ENCODE data around the gene TLR6. TPM values are rescaled to one million over a fixed set of nuclear protein-coding genes. Genes with fewer than 3 reads are reported as not detected.

The TLR6 gene
- polyA plus RNA-seq, 3 donors from 2014 or later, result 1.9 to 4.8 (median 3.9) TPM

DNA sequence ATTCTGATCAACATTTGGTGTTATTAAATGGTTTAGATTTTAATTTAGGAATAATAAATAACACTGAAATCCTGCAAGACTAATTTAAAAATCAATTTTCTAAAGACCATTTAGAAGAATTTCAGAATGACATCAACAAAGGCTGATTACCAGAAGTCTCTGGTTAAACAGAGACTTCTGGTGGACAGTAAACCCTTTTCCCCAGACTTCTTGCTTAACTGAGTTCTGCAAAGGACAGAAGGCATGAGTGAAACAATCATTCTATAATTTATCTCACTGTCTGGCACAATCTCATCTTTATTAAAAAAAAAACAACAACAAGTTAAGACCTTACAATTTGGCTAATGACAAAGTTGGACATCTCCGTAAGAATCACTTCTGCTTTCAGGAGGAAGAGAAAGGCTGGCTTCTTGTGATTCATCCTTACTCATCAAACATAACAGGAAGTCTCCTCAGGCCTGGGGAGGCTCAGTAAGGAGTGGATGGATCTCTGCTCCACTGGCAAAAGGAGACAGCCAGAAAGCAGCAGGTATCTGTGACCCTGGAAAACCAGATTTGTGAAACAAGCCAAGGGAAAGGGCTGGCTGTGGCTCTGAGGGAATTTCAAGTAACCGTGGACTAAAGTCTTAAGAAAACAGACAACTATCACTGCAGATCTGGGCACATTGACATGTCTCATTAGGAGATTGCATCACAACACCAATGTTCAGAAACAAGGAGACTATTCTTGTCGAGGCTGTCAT lies 908 bp upstream of the TLR6 start:
- Mint-ChIP-seq H3K4me3 (no peak overlapping the region), H3K9me3 (no peaks in the 10 kb centered on the region), H3K27ac (peak overlapping the region in 2 of 6 donors; percentile 4 to 47), H3K27me3 (ENCODE audit: low read depth in 3 of 3) (peaks cover 0 to 15% (median 1%) of the 10 kb centered on the region in 3 donors), H3K36me3 (no peaks in the 10 kb centered on the region), H3K4me1 (peaks cover 13 to 24% of the 10 kb centered on the region in 2 donors)
- no peak for DNase-seq

DNA sequence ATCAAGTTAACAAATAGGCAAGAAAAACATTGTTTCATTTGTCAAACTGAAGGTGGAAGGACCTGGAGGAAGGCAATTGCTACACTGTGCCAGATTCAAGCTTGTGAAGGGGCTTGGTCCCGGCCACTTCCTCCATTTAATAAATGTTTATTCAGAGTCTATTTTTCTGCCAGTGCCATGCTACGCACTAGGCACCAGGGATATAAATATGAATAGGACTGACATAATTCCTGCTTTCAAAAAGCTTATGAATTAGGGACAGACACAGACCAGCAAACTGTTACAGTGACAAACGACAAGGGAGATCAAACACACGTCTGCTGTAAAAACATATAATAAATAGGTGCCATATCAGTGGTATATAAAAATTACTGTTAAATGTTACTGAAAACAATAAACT lies 571 bp downstream of the TLR6 start:
- Mint-ChIP-seq H3K36me3 (peaks cover 0 to 7% (median 0%) of the 10 kb centered on the region in 3 donors), H3K9me3 (peaks cover 0 to 1% (median 0%) of the 10 kb centered on the region in 6 donors), H3K4me3 (peak overlapping the region; percentile 83 to 91 (median 86)), H3K27ac (peak overlapping the region; percentile 53 to 83 (median 68)), H3K27me3 (ENCODE audit: low read depth in 3 of 3) (peaks cover 0 to 6% (median 0%) of the 10 kb centered on the region in 3 donors), H3K4me1 (peaks cover 13 to 24% of the 10 kb centered on the region in 2 donors)
- DNase-seq, result peak in 1 of 3 donors; percentile 18

DNA sequence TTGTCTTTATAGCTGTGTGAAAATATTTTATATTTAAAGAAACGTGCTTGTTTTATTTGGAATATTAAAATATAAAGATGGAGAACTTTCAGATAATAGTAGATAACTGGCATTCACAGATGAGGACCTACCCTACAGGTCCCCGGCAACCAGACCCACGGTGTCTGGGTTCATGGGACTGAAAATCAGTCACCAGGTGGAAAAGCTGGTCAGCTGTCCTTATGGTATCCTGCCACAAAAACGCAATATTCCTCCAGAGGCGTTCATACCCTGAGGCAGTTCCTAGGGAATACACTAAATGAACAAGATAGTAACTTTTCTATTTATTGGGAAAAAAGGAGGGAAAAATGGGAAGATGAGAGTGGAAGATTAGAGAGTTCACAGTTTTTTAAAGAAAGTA lies 1.2 kb downstream of the TLR6 start:
- H3K27me3 Mint-ChIP-seq (ENCODE audit: low read depth in 3 of 3), result peaks cover 0 to 3% (median 0%) of the 10 kb centered on the region in 3 donors
- peak overlapping the region in 5 of 6 donors; percentile 18 to 83 (median 68) for H3K27ac Mint-ChIP-seq
- H3K9me3 Mint-ChIP-seq, result peaks cover 0 to 1% (median 0%) of the 10 kb centered on the region in 6 donors
- H3K4me1 Mint-ChIP-seq, result peaks cover 13 to 24% of the 10 kb centered on the region in 2 donors
- DNase-seq, result no peak
- peaks cover 0 to 7% (median under 1%) of the 10 kb centered on the region in 3 donors for H3K36me3 Mint-ChIP-seq
- H3K4me3 Mint-ChIP-seq, result peak overlapping the region; percentile 83 to 91 (median 86)

DNA sequence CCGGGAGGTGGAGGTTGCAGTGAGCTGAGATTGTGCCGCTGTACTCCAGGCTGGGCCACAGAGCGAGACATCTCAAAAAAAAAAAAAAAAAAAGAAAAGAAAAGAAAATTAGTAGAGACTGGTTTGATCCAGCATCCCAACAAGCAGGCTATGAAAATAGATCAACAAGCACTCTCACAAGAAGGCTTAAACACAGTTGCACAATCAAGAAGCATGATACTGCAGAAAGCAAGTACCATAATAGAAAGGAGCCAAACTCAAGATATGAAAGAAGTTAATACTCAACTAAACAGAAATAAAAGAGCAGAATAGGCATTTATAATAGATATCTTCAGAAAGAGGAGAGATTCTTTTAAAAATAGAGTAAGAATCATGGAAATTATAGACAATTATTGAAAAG lies 10.6 kb downstream of the TLR6 start:
- Mint-ChIP-seq H3K27me3 (ENCODE audit: low read depth in 3 of 3) (peaks cover 0 to 4% (median 4%) of the 10 kb centered on the region in 3 donors), H3K36me3 (peaks cover 0 to 43% (median 28%) of the 10 kb centered on the region in 3 donors), H3K27ac (peak overlapping the region in 2 of 6 donors; percentile 43 to 54), H3K9me3 (peaks cover 0 to 12% (median 7%) of the 10 kb centered on the region in 6 donors), H3K4me1 (peaks cover 0 to 21% of the 10 kb centered on the region in 2 donors), H3K4me3 (no peak overlapping the region)
- no peak for DNase-seq

DNA sequence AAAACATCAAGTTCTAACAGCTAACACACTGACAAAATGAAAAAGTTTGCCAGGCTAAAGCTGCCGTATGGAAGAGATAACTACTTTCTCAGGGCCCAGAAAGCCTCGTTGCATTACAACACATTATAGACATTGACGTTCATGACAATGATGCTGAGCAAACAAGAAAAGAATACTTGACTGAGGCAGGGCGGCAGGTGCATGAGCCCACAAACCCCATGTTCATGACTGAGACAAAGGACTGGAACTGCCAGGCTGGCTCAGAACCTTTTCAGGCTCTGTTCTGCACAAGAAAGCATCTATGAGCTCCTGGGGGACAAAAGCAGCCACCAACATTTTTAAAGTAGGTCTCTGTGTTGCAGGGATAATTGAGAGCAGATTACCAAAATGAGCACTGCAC lies 13.6 kb downstream of the TLR6 start:
- no peak overlapping the region for H3K4me3 Mint-ChIP-seq
- no peak overlapping the region for H3K27ac Mint-ChIP-seq
- H3K27me3 Mint-ChIP-seq (ENCODE audit: low read depth in 3 of 3), result peaks cover 0 to 7% (median 5%) of the 10 kb centered on the region in 3 donors
- no peak for DNase-seq
- H3K36me3 Mint-ChIP-seq, result peaks cover 0 to 28% (median 10%) of the 10 kb centered on the region in 3 donors
- H3K9me3 Mint-ChIP-seq, result no peaks in the 10 kb centered on the region
- H3K4me1 Mint-ChIP-seq, result peaks cover 1 to 22% of the 10 kb centered on the region in 2 donors

DNA sequence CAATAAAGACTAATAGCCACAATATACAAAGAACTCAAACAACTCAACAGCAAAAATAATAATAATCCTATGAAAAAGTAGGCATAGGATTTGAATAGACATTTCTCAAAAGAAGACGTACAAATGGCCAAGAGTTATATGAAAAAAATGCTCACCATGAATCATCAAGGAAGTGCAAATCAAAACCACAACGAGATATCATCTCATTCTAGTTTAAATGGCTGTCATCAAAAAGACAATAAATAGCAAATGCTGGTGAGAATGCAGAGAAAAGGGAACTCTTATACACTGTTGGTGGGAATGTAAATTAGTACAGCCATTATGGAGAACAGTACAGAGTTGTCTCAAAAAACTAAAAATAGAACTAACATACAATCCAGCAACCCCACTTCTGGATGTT lies 18.8 kb downstream of the TLR6 start:
- H3K9me3 Mint-ChIP-seq, result peaks cover 3 to 14% (median 7%) of the 10 kb centered on the region in 6 donors
- peaks cover 2 to 5% (median 2%) of the 10 kb centered on the region in 3 donors for H3K27me3 Mint-ChIP-seq (ENCODE audit: low read depth in 3 of 3)
- peak overlapping the region in 3 of 5 donors; percentile 0 to 11 (median 0) for H3K4me3 Mint-ChIP-seq
- peaks cover 8 to 28% of the 10 kb centered on the region in 2 donors for H3K4me1 Mint-ChIP-seq
- H3K36me3 Mint-ChIP-seq, result peaks cover 6 to 32% (median 16%) of the 10 kb centered on the region in 3 donors
- DNase-seq, result peak in 1 of 3 donors; percentile 15
- H3K27ac Mint-ChIP-seq, result peak overlapping the region in 1 of 6 donors; percentile 9

DNA sequence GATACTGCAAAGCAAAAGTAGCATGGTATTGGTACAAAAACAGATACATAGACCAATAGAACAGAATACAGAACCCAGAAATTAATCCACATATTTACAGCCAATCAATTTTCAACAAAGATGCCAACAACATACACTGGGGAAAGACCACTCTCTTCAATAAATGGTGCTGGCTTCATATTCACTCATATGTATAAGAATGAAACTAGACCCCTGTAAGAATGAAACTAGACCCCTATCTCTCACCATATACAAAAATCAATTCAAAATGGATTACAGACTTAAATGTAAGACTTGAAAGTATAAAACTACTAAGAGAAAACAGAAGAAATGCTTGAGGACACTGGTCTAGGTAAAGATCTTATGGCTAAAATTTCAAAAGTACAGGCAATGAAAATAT lies 19.3 kb downstream of the TLR6 start:
- Mint-ChIP-seq H3K27me3 (ENCODE audit: low read depth in 3 of 3) (peaks cover 2 to 7% (median 2%) of the 10 kb centered on the region in 3 donors), H3K27ac (peak overlapping the region in 1 of 6 donors; percentile 23)

DNA sequence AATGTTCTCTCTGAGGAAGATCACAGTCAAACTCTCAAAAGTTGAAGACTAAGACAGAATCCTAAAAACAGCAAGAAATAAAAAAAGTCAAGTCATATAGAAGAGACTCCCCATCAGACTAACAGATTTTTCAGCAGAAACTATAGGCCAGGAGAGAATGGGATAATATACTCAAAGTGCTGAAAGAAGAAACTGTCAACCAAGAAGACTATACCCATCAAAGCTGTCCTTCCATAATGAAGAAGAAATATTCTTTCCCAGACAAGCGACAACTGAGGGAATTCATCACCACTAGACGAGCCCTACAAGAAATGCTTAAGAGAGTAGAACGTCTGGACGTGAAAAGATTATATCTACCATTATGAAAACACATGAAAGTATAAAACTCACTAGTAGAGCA lies 22.0 kb downstream of the TLR6 start:
- Mint-ChIP-seq H3K27ac (no peak overlapping the region), H3K4me1 (peaks cover 8 to 38% of the 10 kb centered on the region in 2 donors), H3K27me3 (ENCODE audit: low read depth in 3 of 3) (peaks cover 0 to 5% (median 2%) of the 10 kb centered on the region in 3 donors), H3K36me3 (peaks cover 6 to 28% (median 15%) of the 10 kb centered on the region in 3 donors), H3K4me3 (no peak overlapping the region), H3K9me3 (peaks cover 3 to 14% (median 7%) of the 10 kb centered on the region in 6 donors)
- no peak for DNase-seq

More for the DNA sequence above, 19.3 kb downstream of the TLR6 start:
- DNase-seq, result no peak
- Mint-ChIP-seq H3K36me3 (peaks cover 6 to 28% (median 15%) of the 10 kb centered on the region in 3 donors), H3K9me3 (peaks cover 3 to 14% (median 7%) of the 10 kb centered on the region in 6 donors), H3K4me3 (peak overlapping the region in 3 of 5 donors; percentile 0 to 11 (median 0)), H3K4me1 (peaks cover 8 to 28% of the 10 kb centered on the region in 2 donors)

DNA sequence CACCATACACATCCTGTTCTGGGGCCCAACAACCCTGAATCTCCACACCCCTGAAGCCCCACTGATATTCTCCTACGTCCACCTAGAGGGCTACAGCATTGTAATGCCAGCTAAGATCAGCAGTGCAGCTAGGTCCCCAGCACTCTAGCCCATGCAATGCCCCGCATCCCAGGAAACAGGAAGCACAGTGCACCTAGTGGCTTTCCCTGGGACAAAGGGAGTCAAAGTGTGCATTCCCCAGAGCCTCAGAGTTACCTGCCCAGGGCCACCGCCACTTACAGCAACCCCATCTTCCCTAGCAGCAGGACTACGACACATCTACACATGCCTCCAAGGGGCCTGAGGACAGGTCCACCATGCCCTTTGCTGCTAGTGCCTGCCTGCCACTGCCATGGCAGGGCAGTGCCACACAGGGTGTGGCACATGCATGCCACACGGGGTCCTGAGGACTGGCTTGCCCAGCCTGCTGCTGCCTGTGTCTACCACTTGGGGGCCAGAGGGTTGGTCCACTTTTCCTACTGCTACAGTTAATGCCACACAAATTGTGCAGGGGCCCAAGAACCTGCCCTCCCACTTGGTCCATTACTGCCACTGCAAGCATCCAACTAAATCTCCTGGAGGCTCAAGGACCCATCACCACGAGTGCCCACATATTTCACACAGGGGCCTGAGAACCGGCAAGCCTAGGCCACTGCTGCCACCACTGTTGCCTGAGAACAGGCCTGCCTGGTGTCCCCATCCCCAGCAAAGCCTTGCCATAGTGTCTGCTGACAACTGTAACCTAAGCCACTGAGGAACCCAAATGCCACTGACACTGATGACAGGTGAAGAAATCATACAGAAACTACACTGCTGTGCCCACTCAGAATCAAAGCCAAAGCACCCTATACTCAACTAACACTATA lies 23.7 kb downstream of the TLR6 start:
- Mint-ChIP-seq H3K36me3 (peaks cover 6 to 28% (median 15%) of the 10 kb centered on the region in 3 donors), H3K4me3 (no peak overlapping the region), H3K4me1 (peaks cover 5 to 29% of the 10 kb centered on the region in 2 donors), H3K27me3 (ENCODE audit: low read depth in 3 of 3) (peaks cover 0 to 3% (median 2%) of the 10 kb centered on the region in 3 donors), H3K9me3 (peaks cover 3 to 14% (median 7%) of the 10 kb centered on the region in 6 donors), H3K27ac (no peak overlapping the region)
- DNase-seq, result no peak

DNA sequence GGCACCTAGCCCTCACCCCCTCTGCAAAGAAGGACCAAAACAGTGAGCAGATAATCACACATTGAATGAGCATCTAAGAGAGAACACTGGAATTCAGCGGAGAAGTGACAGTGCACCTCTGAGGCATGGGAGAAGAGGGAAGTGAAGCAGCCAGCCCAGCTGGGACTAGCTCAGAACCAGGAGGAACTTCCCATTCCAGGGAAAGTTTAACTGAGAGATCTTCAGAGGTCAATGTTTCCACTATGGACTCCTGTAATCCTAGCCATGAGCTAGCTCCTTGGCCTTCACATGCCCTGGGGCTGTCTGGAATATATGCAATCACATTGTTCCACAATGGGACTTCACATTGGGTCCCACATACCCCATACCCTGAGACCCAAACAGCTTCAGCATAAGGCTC lies 24.4 kb downstream of the TLR6 start:
- no peak for DNase-seq
- H3K9me3 Mint-ChIP-seq, result peaks cover 3 to 14% (median 7%) of the 10 kb centered on the region in 6 donors
- no peak overlapping the region for H3K27ac Mint-ChIP-seq
- no peak overlapping the region for H3K4me3 Mint-ChIP-seq
- H3K27me3 Mint-ChIP-seq (ENCODE audit: low read depth in 3 of 3), result peaks cover 0 to 3% (median 2%) of the 10 kb centered on the region in 3 donors
- H3K4me1 Mint-ChIP-seq, result peaks cover 0 to 22% of the 10 kb centered on the region in 2 donors
- H3K36me3 Mint-ChIP-seq, result peaks cover 6 to 32% (median 17%) of the 10 kb centered on the region in 3 donors

DNA sequence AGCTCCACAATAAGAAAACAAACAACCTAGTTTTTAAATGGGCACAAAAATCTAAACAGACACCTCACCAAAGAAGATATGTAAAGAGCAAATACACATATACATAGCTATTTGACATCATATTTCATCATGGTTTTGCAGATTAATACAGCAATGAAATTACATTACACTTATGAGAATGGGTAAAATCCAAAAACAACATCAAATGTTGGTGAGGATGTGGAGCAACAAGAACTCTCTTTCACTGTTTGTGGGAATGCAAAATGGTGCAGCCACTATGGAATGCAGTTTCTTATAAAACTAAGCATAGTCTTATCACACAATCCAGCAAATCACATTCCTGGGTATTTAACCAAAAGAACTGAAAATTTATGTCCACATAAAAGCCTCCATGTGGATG lies 25.0 kb downstream of the TLR6 start:
- peaks cover 3 to 14% (median 7%) of the 10 kb centered on the region in 6 donors for H3K9me3 Mint-ChIP-seq
- peaks cover 0 to 17% of the 10 kb centered on the region in 2 donors for H3K4me1 Mint-ChIP-seq
- peaks cover 6 to 36% (median 20%) of the 10 kb centered on the region in 3 donors for H3K36me3 Mint-ChIP-seq
- no peak overlapping the region for H3K27ac Mint-ChIP-seq
- DNase-seq, result no peak
- no peak overlapping the region for H3K4me3 Mint-ChIP-seq
- H3K27me3 Mint-ChIP-seq (ENCODE audit: low read depth in 3 of 3), result peaks cover 0 to 3% (median 2%) of the 10 kb centered on the region in 3 donors

DNA sequence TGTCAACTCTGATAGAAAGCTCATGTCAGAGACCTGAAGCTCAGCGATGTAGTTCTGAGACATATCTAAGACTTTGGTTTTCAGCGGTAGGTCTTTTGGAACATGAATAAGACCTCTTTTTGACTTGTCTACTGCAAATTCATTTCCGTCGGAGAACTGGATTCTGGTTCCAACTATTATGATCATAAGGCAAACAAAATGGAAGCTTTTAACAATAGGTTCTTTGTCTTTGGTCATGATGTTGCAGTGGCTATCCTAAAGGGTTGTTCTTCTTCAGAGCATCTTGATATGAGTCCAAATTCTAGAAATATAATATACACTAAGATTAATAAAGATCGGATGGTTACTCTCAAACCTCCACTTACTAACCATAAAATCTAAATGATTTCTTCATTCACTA lies 27.4 kb downstream of the TLR6 start:
- Mint-ChIP-seq H3K36me3 (peaks cover under 1 to 43% (median 20%) of the 10 kb centered on the region in 3 donors), H3K4me1 (peaks cover 0 to 11% of the 10 kb centered on the region in 2 donors), H3K27me3 (ENCODE audit: low read depth in 3 of 3) (peaks cover 0 to 3% (median 2%) of the 10 kb centered on the region in 3 donors), H3K9me3 (peaks cover 0 to 7% (median under 1%) of the 10 kb centered on the region in 6 donors), H3K4me3 (no peak overlapping the region), H3K27ac (no peak overlapping the region)
- DNase-seq, result no peak

DNA sequence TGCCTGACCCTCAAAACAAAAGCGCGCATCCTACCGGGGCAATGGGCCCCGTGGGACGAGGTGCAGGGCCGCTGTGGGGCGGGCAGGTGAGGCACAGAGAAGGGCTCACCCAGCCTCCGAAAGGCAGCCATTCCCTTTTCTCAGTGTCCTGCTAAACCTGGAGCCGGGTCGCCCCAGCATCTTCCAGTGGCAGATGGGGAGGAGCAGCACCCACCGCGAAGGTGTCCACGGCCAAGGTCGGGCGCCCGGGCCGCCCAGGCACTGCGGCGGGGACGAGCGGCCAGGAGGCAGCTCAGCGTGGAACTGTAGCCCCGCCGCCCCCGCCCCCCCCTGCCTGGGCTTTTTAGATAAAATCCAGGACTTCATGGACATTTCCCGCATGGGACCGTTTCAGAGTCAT lies 32.9 kb downstream of the TLR6 start:
- Mint-ChIP-seq H3K4me3 (no peak overlapping the region), H3K27ac (no peak overlapping the region), H3K4me1 (peaks cover 6 to 22% of the 10 kb centered on the region in 2 donors), H3K36me3 (peaks cover 8 to 47% (median 17%) of the 10 kb centered on the region in 3 donors), H3K9me3 (peaks cover 0 to 5% (median 0%) of the 10 kb centered on the region in 6 donors), H3K27me3 (ENCODE audit: low read depth in 3 of 3) (peaks cover 0 to 3% (median 2%) of the 10 kb centered on the region in 3 donors)
- DNase-seq, result no peak

Measured in immature natural killer cell (primary cell).